Motor neuron (in vitro differentiated cells): ENCODE measurements around the gene MAP2K7. TPM values are rescaled to one million over a fixed set of nuclear protein-coding genes. Genes with fewer than 3 reads are reported as not detected.
A peak's percentile ranks its signal among the peaks of the same experiment; 100 is the strongest.

Experiments
- ATAC-seq, 8 experiments: fragments of 200-7000 bp; cut with Tn5 transposase; replicated peaks in 6 of 8; 2 replicates each; pipeline ENCODE4 v1.8.0; 2021; ENCODE audit warnings: mild to moderate bottlenecking in 8 of 8, moderate library complexity in 8 of 8
- H3K27ac ChIP-seq, 2 donors: fragments of 250-450 bp; sonication (Bioruptor Pico); 2 replicates each; pipeline ENCODE4 v1.9.0; 2021; ENCODE audit warnings: antibody characterized with exemption in 2 of 2, mild to moderate bottlenecking in 2 of 2, moderate library complexity in 1 of 2
- H3K4me1 ChIP-seq, 2 donors: fragments of 250-450 bp; sonication (Bioruptor Pico); replicated peaks in 1 of 2; 2 replicates each; pipeline ENCODE4 v1.6.1; 2021; ENCODE audit warnings: antibody characterized with exemption in 2 of 2, mild to moderate bottlenecking in 2 of 2, moderate library complexity in 1 of 2
- H3K4me3 ChIP-seq, 5 donors: fragments of 250-450 bp; sonication (Bioruptor Pico); 2 replicates each; pipeline ENCODE4 v1.9.0; 2021; ENCODE audit warnings: antibody characterized with exemption in 5 of 5, mild to moderate bottlenecking in 5 of 5, moderate library complexity in 4 of 5
- WGBS, 10 experiments: fragments of 450-650 bp; shearing (Covaris generic); methylation state at CpG; one replicate each; pipeline ENCODE4 v1.0.0; 2022; 5-methylcytosine and 5-hydroxymethylcytosine counted together
- in situ Hi-C, 9 experiments: fragments of 400-800 bp; cut with MboI; loops; one replicate each; pipeline ENCODE4 v1.15.0; 2021; ENCODE audit warnings: low sequenced_read_pairs in 9 of 9, low pct_unique_long_range_greater_than_20kb in 2 of 9; ENCODE audit not compliant: unreplicated experiment in 9 of 9
- total RNA-seq, 8 experiments: library from RNA; unstranded; fragments of 300-600 nt; gene quantifications; 2 replicates each; pipeline versions ENCODE4 v1.2.3 to v1.2.4, GENCODE V29; 2022

Gene MAP2K7
- total RNA-seq, 8 experiments from 2014 or later, result 10.3 to 28.2 (median 16.9) TPM

DNA sequence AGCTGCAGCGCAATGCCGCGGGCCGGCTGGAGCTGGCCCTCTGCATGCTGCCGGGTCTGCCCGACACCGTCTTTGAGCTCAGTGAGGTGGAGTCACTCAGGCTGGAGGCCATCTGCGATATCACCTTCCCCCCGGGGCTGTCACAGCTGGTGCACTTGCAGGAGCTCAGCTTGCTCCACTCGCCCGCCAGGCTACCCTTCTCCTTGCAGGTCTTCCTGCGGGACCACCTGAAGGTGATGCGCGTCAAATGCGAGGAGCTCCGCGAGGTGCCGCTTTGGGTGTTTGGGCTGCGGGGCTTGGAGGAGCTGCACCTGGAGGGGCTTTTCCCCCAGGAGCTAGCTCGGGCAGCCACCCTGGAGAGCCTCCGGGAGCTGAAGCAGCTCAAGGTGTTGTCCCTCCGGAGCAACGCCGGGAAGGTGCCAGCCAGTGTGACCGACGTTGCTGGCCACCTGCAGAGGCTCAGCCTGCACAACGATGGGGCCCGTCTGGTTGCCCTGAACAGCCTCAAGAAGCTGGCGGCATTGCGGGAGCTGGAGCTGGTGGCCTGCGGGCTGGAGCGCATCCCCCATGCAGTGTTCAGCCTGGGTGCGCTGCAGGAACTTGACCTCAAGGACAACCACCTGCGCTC, 3.8 kb upstream of the MAP2K7 start:
- H3K4me1 ChIP-seq, result peaks cover 8 to 9% of the 10 kb centered on the region in 2 donors
- 93 to 100% (median 100%) methylated on average over 1 to 4 of the region's 34 CpGs; no CpG with 5 or more reads in 5 of the 10 experiments for WGBS, 10 experiments
- ATAC-seq, result no peak
- H3K27ac ChIP-seq, result no peak overlapping the region
- in situ Hi-C loops, result no loop called here
- no peak overlapping the region for H3K4me3 ChIP-seq

GRCh38 chr19:7900401-7900870, 3.2 kb upstream of the MAP2K7 start:
- in situ Hi-C loops, result no loop called here
- peaks cover 14 to 15% of the 10 kb centered on the region in 2 donors for H3K4me1 ChIP-seq
- WGBS, 10 experiments, result 66 to 73% (median 67%) methylated on average over 3 to 11 of the region's 21 CpGs; no CpG with 5 or more reads in 7 of the 10 experiments

GRCh38 chr19:7900931-7901330, 2.7 kb upstream of the MAP2K7 start:
- no peak for ATAC-seq
- in situ Hi-C loops, result no loop called here
- peaks cover 15% of the 10 kb centered on the region in 2 donors for H3K4me1 ChIP-seq
- H3K27ac ChIP-seq, result no peak overlapping the region
- H3K4me3 ChIP-seq, result no peak overlapping the region
- 100% methylated on average over 2 of the region's 3 CpGs; no CpG with 5 or more reads in 9 of the 10 experiments for WGBS, 10 experiments

More at GRCh38 chr19:7900401-7900870, 3.2 kb upstream of the MAP2K7 start:
- ATAC-seq, result no peak
- Histone ChIP-seq H3K27ac (no peak overlapping the region), H3K4me3 (no peak overlapping the region)

GRCh38 chr19:7901337-7901736, 2.3 kb upstream of the MAP2K7 start:
- H3K4me3 ChIP-seq, result no peak overlapping the region
- WGBS, 10 experiments, result 29 to 100% (median 92%) methylated on average over 1 to 6 of the region's 7 CpGs; no CpG with 5 or more reads in 2 of the 10 experiments
- no peak overlapping the region for H3K27ac ChIP-seq
- in situ Hi-C loops, result no loop called here
- no peak for ATAC-seq
- peaks cover 15% of the 10 kb centered on the region in 2 donors for H3K4me1 ChIP-seq

DNA sequence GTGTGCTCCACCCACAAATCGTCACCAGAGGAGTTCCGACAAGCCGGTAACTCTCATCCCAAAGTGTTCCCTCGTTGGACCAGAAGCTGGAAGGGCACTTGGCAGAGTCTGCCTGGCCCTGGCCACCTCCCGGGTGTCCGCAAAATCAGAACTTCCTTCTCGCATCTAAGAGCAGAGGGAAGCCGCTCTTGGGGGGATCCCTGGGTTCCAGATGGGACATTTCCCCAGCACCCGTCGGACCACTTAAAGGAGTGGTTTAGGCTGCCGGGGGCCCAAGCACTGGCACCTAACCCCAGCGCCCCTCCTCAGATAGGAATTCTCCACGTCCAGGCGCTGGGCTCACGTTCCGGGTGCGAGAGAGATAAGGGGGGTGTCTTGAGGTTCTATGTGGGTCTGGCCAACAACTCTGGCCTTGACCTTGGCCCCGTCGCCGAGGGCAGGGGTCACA, 857 bp upstream of the MAP2K7 start:
- H3K4me3 ChIP-seq, result peak overlapping the region; percentile 38 to 56 (median 53)
- WGBS, 10 experiments, result 5 to 73% (median 16%) methylated on average over 1 to 13 of the region's 20 CpGs; no CpG with 5 or more reads in 4 of the 10 experiments
- peaks cover 15% of the 10 kb centered on the region in 2 donors for H3K4me1 ChIP-seq
- ATAC-seq, result peak in 3 of 8 experiments; percentile 3 to 8 (median 4)
- peak overlapping the region; percentile 79 to 88 for H3K27ac ChIP-seq
- in situ Hi-C loops, result no loop called here

DNA sequence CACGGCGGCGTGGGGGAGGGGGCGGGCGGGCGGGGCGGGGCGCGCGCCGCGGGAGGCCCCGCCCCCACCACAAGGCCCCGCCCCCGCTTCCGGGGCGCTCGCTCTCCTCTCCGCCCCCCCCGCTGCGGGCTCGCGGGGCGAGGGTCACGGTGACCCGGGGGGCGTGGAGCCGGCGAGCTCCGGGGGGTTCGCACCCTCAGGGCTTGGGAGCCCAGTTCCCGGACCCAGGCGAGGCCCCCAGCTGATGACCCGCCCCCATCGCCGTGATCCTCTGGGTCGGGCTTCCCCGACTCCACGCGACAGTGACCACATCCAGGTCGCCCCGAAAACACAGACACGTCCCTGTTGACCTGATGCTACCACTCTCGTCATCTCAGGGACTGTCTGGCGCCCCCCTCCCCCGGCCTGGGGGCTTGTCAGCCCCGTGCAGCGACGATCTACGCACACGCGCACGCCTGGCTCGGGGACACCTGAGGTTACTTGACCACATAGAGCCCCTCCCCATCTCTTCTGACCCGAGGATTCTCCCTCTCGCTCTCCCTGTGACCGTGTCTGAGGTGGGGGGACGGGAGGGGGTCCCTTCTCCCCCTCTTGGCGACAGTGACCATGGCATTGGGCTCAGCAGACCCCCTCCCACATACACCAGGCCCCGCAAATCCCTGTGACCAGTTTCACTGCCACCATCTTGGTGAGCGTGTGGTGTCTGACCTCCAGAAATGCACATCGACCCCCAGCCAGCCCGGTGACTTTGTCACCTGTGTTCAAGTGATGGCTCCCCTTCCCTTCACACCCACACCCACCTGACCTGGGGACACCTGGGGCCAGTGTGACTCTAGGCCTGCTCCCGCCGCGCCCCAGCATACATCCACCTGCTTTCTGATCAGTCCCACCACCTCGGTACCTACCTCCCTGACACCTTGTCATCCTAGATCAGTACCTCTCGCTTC, 670 bp downstream of the MAP2K7 start:
- 0 to 81% (median 50%) methylated on average over 1 to 4 of the region's 68 CpGs; no CpG with 5 or more reads in 4 of the 10 experiments for WGBS, 10 experiments
- H3K27ac ChIP-seq, result peak overlapping the region; percentile 88 to 91

DNA sequence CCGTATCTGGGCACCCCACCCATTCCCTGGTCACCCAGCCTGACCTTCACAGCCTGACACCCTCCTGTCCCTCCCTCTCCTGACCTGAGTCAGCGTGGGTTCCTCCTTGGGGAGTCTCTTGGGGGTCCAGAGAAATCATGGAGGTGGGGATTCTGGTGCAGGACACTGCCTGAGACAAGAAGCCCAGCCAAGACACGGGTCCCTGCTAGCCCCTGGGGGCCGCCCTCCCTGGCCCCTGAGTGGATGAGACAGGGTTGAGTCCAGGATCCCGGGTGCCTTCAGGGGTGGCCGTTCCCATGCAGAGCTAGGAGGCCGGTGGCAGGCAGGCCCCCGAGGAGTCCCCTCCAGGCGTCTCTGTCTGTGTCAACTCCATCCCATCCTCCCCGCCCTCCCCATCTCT, 1.6 kb downstream of the MAP2K7 start:
- Histone ChIP-seq H3K27ac (no peak overlapping the region), H3K4me1 (peaks cover 15% of the 10 kb centered on the region in 2 donors), H3K4me3 (peak overlapping the region in 1 of 5 donors; percentile 92)
- WGBS, 10 experiments, result 22 to 100% (median 80%) methylated on average over 1 of the region's 10 CpGs; no CpG with 5 or more reads in 7 of the 10 experiments
- in situ Hi-C loops, result no loop called here
- ATAC-seq, result no peak

More for the DNA sequence above, 670 bp downstream of the MAP2K7 start:
- ATAC-seq, result peak in 6 of 8 experiments; percentile 12 to 31 (median 30)
- H3K4me1 ChIP-seq, result peaks cover 15% of the 10 kb centered on the region in 2 donors
- peak overlapping the region; percentile 79 to 92 (median 83) for H3K4me3 ChIP-seq
- in situ Hi-C loops, result no loop called here

- peaks cover 15% of the 10 kb centered on the region in 2 donors for H3K4me1 ChIP-seq
- H3K27ac ChIP-seq, result no peak overlapping the region
- ATAC-seq, result no peak
- 92 to 100% methylated on average over 1 to 5 of the region's 10 CpGs; no CpG with 5 or more reads in 8 of the 10 experiments for WGBS, 10 experiments
- in situ Hi-C loops, result no loop called here
- H3K4me3 ChIP-seq, result no peak overlapping the region
Measured at GRCh38 chr19:7905859-7906258, 2.2 kb downstream of the MAP2K7 start.

GRCh38 chr19:7907122-7907521, 3.4 kb downstream of the MAP2K7 start:
- Histone ChIP-seq H3K4me3 (no peak overlapping the region), H3K27ac (no peak overlapping the region), H3K4me1 (peaks cover 15% of the 10 kb centered on the region in 2 donors)
- 83 to 100% (median 92%) methylated on average over 1 to 8 of the region's 19 CpGs; no CpG with 5 or more reads in 1 of the 10 experiments for WGBS, 10 experiments
- ATAC-seq, result no peak
- in situ Hi-C loops, result no loop called here

GRCh38 chr19:7907544-7907943, 3.9 kb downstream of the MAP2K7 start:
- peaks cover 13 to 14% of the 10 kb centered on the region in 2 donors for H3K4me1 ChIP-seq
- H3K27ac ChIP-seq, result no peak overlapping the region
- H3K4me3 ChIP-seq, result no peak overlapping the region
- WGBS, 10 experiments, result 92% methylated on average over 6 of the region's 11 CpGs; no CpG with 5 or more reads in 9 of the 10 experiments
- in situ Hi-C loops, result no loop called here
- no peak for ATAC-seq

DNA sequence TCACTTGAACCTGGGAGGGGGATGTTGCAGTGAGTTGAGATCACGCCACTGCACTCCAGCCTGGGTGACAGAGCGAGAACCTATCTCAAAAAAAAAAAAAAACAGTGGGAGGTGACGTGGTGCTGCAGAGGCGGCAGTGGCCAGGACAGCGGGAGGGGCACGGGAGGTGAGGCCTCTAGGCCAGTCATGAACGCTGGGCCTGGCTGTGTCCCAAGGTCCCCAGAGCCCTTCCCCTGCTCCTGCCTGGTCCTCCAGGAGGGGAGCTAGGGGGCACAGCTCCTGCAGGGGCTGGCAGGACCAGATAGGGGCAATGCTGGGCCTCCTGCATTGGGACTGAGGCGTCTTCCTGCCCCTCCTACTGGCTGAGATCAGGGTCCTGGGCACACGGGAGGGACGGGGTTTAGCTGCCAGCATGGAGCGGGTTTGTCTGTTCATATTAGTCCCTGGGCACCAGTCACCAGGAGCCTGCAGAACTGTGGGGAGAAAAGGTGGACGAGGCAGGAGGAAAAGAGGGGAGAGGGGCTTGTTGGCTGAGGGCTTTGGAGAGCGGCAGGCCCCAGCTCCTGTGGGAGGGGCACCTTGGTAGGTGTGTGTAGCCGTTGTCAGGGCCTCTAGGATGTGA, 4.5 kb downstream of the MAP2K7 start:
- no peak for ATAC-seq
- H3K4me3 ChIP-seq, result no peak overlapping the region
- WGBS, 10 experiments, result 88 to 100% (median 91%) methylated on average over 1 to 7 of the region's 14 CpGs; no CpG with 5 or more reads in 5 of the 10 experiments

GRCh38 chr19:7908742-7909461, 5.2 kb downstream of the MAP2K7 start:
- no peak overlapping the region for H3K27ac ChIP-seq
- in situ Hi-C loops, result no loop called here
- WGBS, 10 experiments, result 90% methylated on average over 2 of the region's 19 CpGs; no CpG with 5 or more reads in 9 of the 10 experiments
- ATAC-seq, result no peak
- no peak overlapping the region for H3K4me3 ChIP-seq
- H3K4me1 ChIP-seq, result peaks cover 9 to 11% of the 10 kb centered on the region in 2 donors

More for the DNA sequence above, 4.5 kb downstream of the MAP2K7 start:
- in situ Hi-C loops, result no loop called here
- H3K4me1 ChIP-seq, result peaks cover 9 to 11% of the 10 kb centered on the region in 2 donors
- H3K27ac ChIP-seq, result no peak overlapping the region
